H9 (cell line): ENCODE data around the gene MLYCD. TPM values are rescaled to one million over a fixed set of nuclear protein-coding genes. Genes with fewer than 3 reads are reported as not detected.

Source experiments
- DNase-seq: peaks from one replicate; pipeline ENCODE4 v3.0.0-alpha.2; 2017
- H2AFZ ChIP-seq: one replicate; pipeline ENCODE4 v1.6.1; 2013; ENCODE audit warnings: mild to moderate bottlenecking, low read length, control low read depth, moderate library complexity
- H2AK5ac ChIP-seq: 2 replicates; pipeline ENCODE4 v1.6.1; 2013; ENCODE audit warnings: low read length, control low read depth, mixed read lengths; ENCODE audit not compliant: insufficient read length
- H2BK120ac ChIP-seq: one replicate; pipeline ENCODE4 v1.6.1; 2013; ENCODE audit warnings: low read depth, mild to moderate bottlenecking, low read length, control low read depth, inconsistent platforms; ENCODE audit not compliant: poor library complexity, severe bottlenecking
- H2BK12ac ChIP-seq: 2 replicates; pipeline ENCODE4 v1.6.1; 2013; ENCODE audit warnings: low read length, control low read depth, mixed read lengths, low read depth; ENCODE audit not compliant: insufficient read length
- H2BK15ac ChIP-seq: 2 replicates; pipeline ENCODE4 v1.6.1; 2013; ENCODE audit warnings: low read depth, low read length, control low read depth
- H2BK20ac ChIP-seq: one replicate; pipeline ENCODE4 v1.6.1; 2013; ENCODE audit warnings: low read depth, mild to moderate bottlenecking, low read length, control low read depth, inconsistent platforms; ENCODE audit not compliant: poor library complexity, severe bottlenecking
- H2BK5ac ChIP-seq: 2 replicates; pipeline ENCODE4 v1.6.1; 2013; ENCODE audit warnings: low read length, control low read depth, mixed read lengths; ENCODE audit not compliant: insufficient read length
- H3K14ac ChIP-seq: 2 replicates; pipeline ENCODE4 v1.6.1; 2013; ENCODE audit warnings: low read length, control low read depth; ENCODE audit not compliant: insufficient read depth
- H3K18ac ChIP-seq: 2 replicates; pipeline ENCODE4 v1.6.1; 2013; ENCODE audit warnings: low read depth, mild to moderate bottlenecking, mixed read lengths, low read length, control low read depth; ENCODE audit not compliant: insufficient read length
- H3K23ac ChIP-seq: 2 replicates; pipeline ENCODE4 v1.6.1; 2013; ENCODE audit warnings: low read length, control low read depth, mixed read lengths, low read depth; ENCODE audit not compliant: insufficient read length
- H3K23me2 ChIP-seq: 2 replicates; pipeline ENCODE4 v1.6.1; 2013; ENCODE audit warnings: low read depth, mild to moderate bottlenecking, mixed read lengths, low read length, control low read depth; ENCODE audit not compliant: insufficient read length, poor library complexity, severe bottlenecking
- H3K27ac ChIP-seq: 2 replicates; pipeline ENCODE4 v1.5.1; 2013; ENCODE audit warnings: low read length, control low read depth, mixed read lengths, low read depth; ENCODE audit not compliant: insufficient read length
- H3K27me3 ChIP-seq: 2 replicates; pipeline ENCODE4 v1.6.1; 2013; ENCODE audit warnings: low read length, control low read depth, inconsistent platforms; ENCODE audit not compliant: insufficient read depth
- H3K4ac ChIP-seq: 2 replicates; pipeline ENCODE4 v1.6.1; 2013; ENCODE audit warnings: low read depth, mild to moderate bottlenecking, control low read depth, inconsistent platforms, low read length, moderate library complexity
- H3K4me1 ChIP-seq: 2 replicates; pipeline ENCODE4 v1.6.1; 2013; ENCODE audit warnings: low read length, control low read depth, inconsistent platforms; ENCODE audit not compliant: insufficient read depth
- H3K4me2 ChIP-seq: 2 replicates; pipeline ENCODE4 v1.6.1; 2013; ENCODE audit warnings: low read length, control low read depth, mixed read lengths; ENCODE audit not compliant: insufficient read length, insufficient read depth
- H3K56ac ChIP-seq: 2 replicates; pipeline ENCODE4 v1.6.1; 2013; ENCODE audit warnings: low read depth, mild to moderate bottlenecking, mixed read lengths, low read length, control low read depth; ENCODE audit not compliant: insufficient read length
- H3K79me1 ChIP-seq: 2 replicates; pipeline ENCODE4 v1.6.1; 2013; ENCODE audit warnings: low read depth, mild to moderate bottlenecking, moderate library complexity, low read length, control low read depth, inconsistent platforms; ENCODE audit not compliant: insufficient read depth, poor library complexity, severe bottlenecking
- H3K79me2 ChIP-seq: 2 replicates; pipeline ENCODE4 v1.6.1; 2013; ENCODE audit warnings: low read length, control low read depth, inconsistent platforms; ENCODE audit not compliant: insufficient read depth
- H3K9ac ChIP-seq: 2 replicates; pipeline ENCODE4 v1.6.1; 2013; ENCODE audit warnings: low read length, control low read depth, mixed read lengths; ENCODE audit not compliant: insufficient read length; ENCODE audit errors: extremely low read depth
- H3K9me3 ChIP-seq: one replicate; pipeline ENCODE4 v1.6.1; 2013; ENCODE audit warnings: low read depth, low read length, inconsistent platforms; ENCODE audit not compliant: control insufficient read depth
- H3T11ph ChIP-seq: one replicate; pipeline ENCODE4 v1.6.1; 2013; ENCODE audit warnings: mild to moderate bottlenecking, low read length, control low read depth, inconsistent platforms
- H4K20me1 ChIP-seq: one replicate; pipeline ENCODE4 v1.6.1; 2013; ENCODE audit not compliant: control insufficient read depth, insufficient read length, insufficient read depth
- H4K5ac ChIP-seq: 2 replicates; pipeline ENCODE4 v1.6.1; 2013; ENCODE audit warnings: low read depth, mild to moderate bottlenecking, mixed read lengths, low read length, control low read depth; ENCODE audit not compliant: insufficient read length
- H4K8ac ChIP-seq: replicated peaks from 2 replicates; pipeline ENCODE4 v1.6.1; 2013; ENCODE audit warnings: low read length, control low read depth, mixed read lengths, low read depth; ENCODE audit not compliant: insufficient read length
- H4K91ac ChIP-seq: 2 replicates; pipeline ENCODE4 v1.6.1; 2013; ENCODE audit warnings: low read depth, mild to moderate bottlenecking, moderate library complexity, mixed read lengths, low read length, control low read depth; ENCODE audit not compliant: insufficient read length
- H3K27ac Mint-ChIP-seq, 3 experiments: 2 replicates in 2 of 3; 3 replicates in 1 of 3; pipeline ENCODE4 v1.8.0; 2020 to 2021; ENCODE audit warnings: mixed read lengths in 3 of 3, mild to moderate bottlenecking in 1 of 3, moderate library complexity in 1 of 3
- H3K27me3 Mint-ChIP-seq: 2 replicates; pipeline ENCODE4 v1.8.0; 2021; ENCODE audit warnings: low read depth, mild to moderate bottlenecking, moderate library complexity, mixed read lengths
- H3K36me3 Mint-ChIP-seq, 3 experiments: 2 replicates in 2 of 3; 3 replicates in 1 of 3; pipeline ENCODE4 v1.8.0; 2020 to 2021; ENCODE audit warnings: low read depth in 3 of 3, mixed read lengths in 3 of 3; ENCODE audit not compliant: insufficient read depth in 1 of 3
- H3K4me1 Mint-ChIP-seq, 2 experiments: 2 replicates each; pipeline ENCODE4 v1.8.0; 2020; ENCODE audit warnings: mixed read lengths in 2 of 2
- H3K4me3 Mint-ChIP-seq, 2 experiments: 2 replicates in 1 of 2; 3 replicates in 1 of 2; pipeline ENCODE4 v1.8.0; 2020 to 2021; ENCODE audit warnings: mild to moderate bottlenecking in 2 of 2, mixed read lengths in 2 of 2, moderate library complexity in 1 of 2
- H3K9me3 Mint-ChIP-seq, 2 experiments: 2 replicates in 1 of 2; 3 replicates in 1 of 2; pipeline ENCODE4 v1.8.0; 2020; ENCODE audit warnings: mild to moderate bottlenecking in 2 of 2, mixed read lengths in 2 of 2, moderate library complexity in 1 of 2
- CTCF ChIP-seq: fragments of 200-600 bp; sonication (generic); conservative IDR thresholded peaks from 3 replicates; pipeline ENCODE4 v1.8.0; 2021; ENCODE audit warnings: antibody characterized with exemption, mild to moderate bottlenecking
- WGBS: extraction: QIAGEN DNeasy Blood & Tissue Kit; methylation state at CpG from one replicate; pipeline ENCODE4 v1.1.7; 2013; ENCODE audit warnings: missing lambda C conversion rate, low lambda C conversion rate, mixed read lengths; ENCODE audit not compliant: insufficient read length; ENCODE audit errors: extremely low coverage; 5-methylcytosine and 5-hydroxymethylcytosine counted together
- total RNA-seq: library from RNA; stranded (reverse); gene quantifications from 2 replicates; pipeline ENCODE4 v1.2.1, GENCODE V29; 2021

The MLYCD gene
- total RNA-seq, 1 experiment from 2014 or later: 7.1 TPM

DNA sequence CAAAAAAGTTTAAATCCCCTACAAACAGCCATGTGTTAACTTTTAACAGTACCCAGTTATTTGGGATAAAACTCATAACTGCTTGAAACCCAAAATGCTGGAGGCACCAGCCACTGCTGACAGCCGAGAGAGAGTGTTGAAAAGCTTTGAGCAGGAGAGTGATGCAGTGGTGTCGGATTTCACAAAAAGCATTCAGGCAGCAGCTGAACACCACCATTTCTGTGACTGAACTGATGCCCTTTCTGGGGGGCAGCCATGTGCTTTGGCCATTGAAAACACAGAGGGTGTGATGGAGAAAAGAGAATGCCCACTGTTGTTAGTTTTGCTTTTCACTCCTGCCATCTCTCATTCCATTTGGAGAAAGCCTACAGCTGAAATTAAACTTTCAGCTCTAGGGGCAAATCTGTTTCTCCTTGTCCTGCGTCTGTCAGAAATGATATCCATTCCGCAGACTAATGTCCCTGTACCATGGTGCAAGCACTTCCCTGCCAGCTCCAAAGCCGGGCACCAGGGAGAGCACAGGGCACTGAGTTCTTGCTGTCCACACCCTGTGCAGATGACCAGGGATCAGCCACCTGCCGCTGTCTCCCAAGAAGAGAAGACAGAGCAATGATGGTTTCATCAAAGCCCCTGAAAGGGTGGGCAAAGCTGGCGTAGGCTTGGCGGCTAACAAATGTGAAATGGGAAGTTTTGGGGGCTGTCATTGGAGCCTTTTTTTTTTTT, 16.6 kb upstream of the MLYCD start:
- no peak overlapping the region for H3K18ac ChIP-seq
- TF ChIP-seq CTCF: no peak
- no peak overlapping the region for H4K5ac ChIP-seq
- H3K9me3 ChIP-seq: no peaks in the 10 kb centered on the region
- H4K8ac ChIP-seq: no peak overlapping the region
- Mint-ChIP-seq H3K4me3 (no peak overlapping the region), H3K36me3 (peaks cover 0 to 6% (median 1%) of the 10 kb centered on the region in 3 experiments; a peak in 4 of 7 replicates), H3K27me3 (peaks cover 6% of the 10 kb centered on the region), H3K9me3 (peaks cover 0 to 4% of the 10 kb centered on the region in 2 experiments; a peak in 1 of 5 replicates), H3K27ac (0 out of 7 replicates have a peak overlapping the region, but pooled peaks of 1 of the 3 experiments have one; percentile 33), H3K4me1 (peaks cover 25 to 28% of the 10 kb centered on the region in 2 experiments)
- no peak overlapping the region for H3K27ac ChIP-seq
- H3K79me1 ChIP-seq: no peaks in the 10 kb centered on the region
- no peak overlapping the region for H4K91ac ChIP-seq
- DNase-seq: no peak
- H2AFZ ChIP-seq: no peak overlapping the region
- no peaks in the 10 kb centered on the region for H3K27me3 ChIP-seq
- no peak overlapping the region for H3K14ac ChIP-seq
- no peak overlapping the region for H3K4ac ChIP-seq
- H3K23me2 ChIP-seq: no peaks in the 10 kb centered on the region
- no peak overlapping the region for H3T11ph ChIP-seq
- H2BK120ac ChIP-seq: no peak overlapping the region
- no peak overlapping the region for H3K23ac ChIP-seq
- H3K4me2 ChIP-seq: no peak overlapping the region
- no peaks in the 10 kb centered on the region for H3K79me2 ChIP-seq
- no peaks in the 10 kb centered on the region for H4K20me1 ChIP-seq
- no peak overlapping the region for H3K56ac ChIP-seq
- H3K9ac ChIP-seq: no peak overlapping the region
- no CpG with 5 or more reads among the region's 8 CpGs for WGBS
- H3K4me1 ChIP-seq: no peaks in the 10 kb centered on the region
- no peak overlapping the region for H2BK5ac ChIP-seq
- no peak overlapping the region for H2BK15ac ChIP-seq
- H2AK5ac ChIP-seq: no peak overlapping the region
- H2BK20ac ChIP-seq: no peak overlapping the region
- no peak overlapping the region for H2BK12ac ChIP-seq
